AG08395 (cell line): ENCODE results near the gene PHOX2B.

Experiments used
- DNase-seq: peaks from one replicate; pipeline ENCODE4 v3.0.0; 2012; ENCODE audit warnings: mixed read lengths, low spot score

The PHOX2B gene

GRCh38 chr4:41748571-41749475, at the start of gene PHOX2B:
PHOX2B (minus strand) TSS chr4:41748725; CDS start chr4:41748610, 115 bp downstream.
- DNase-seq: no peak

DNA sequence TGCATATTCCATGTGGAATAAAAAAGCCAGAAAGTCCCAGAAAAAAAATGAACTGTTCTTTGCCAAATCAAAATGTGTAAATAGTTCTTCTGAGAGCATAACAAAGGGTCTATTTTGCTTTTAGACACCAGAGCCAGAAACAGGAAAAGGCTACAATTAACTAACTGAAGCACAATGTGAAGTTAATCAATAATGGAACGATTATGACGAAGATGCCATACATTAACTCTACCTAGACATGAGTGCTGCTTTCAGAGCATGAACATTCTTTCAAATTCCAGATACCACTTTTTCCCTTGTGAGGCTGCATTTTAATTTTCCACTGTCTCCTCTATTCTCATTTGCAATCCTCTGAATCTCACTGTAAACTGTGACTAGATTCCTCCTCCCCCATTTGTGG, 48.7 kb upstream of the PHOX2B start:
- DNase-seq: no peak

DNA sequence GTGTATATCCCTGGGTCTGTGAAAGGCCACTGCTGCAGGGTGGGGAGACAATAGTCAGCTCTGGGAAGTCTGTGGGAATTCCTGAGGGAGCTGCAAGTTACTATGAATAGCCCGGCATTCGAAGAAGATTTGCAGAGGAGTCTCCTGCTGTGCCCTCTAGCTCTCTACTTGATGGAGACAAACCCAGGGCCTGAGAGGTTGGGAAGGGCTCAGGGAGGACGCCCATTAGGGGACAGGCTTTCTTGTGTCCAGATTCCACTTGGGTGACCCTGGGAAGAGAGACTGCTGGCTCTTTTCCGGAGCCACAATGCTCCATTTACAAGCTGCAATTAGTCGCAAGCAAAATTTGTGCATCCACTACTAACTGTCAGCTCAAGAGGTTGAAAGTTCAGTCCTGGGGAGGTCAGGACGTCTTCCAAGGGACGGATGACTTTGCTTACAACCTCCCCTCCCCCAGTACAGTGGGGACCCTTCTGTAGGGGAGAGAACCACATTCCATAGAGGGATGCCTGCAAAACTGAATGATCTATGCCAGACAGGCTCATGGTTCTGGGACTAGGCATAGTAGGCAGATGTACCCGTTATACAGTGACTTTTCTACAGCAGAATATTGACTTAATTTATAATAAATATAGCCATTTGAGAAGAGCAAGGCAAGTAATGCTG, 48.2 kb upstream of the PHOX2B start:
- no peak for DNase-seq

- DNase-seq: no peak
Observed at GRCh38 chr4:41795796-41796385, 47.4 kb upstream of the PHOX2B start.

- DNase-seq: no peak
Observed at GRCh38 chr4:41792166-41792565, 43.6 kb upstream of the PHOX2B start.

- DNase-seq: no peak
Observed at GRCh38 chr4:41791557-41791956, 43.0 kb upstream of the PHOX2B start.

DNA sequence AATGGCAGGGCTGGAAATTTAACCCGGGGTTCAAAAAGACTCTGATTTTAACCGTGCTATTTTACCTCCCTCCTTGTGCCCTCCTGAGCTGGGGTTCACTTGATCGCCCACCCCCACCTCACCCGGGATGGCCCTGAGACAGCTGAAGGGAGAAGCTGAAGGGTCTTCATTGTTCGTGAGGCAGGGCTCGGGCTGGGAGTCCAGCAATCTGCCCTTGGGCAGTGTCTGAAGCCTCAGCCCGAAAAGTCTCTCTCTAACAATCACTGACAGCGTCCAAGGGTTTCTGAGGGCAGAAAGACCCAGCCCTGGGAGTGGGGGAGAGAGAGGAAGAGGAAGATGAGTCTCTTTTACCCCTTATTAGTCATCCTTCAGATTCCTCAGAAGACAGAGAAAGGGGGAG, 39.4 kb upstream of the PHOX2B start:
- no peak for DNase-seq

DNA sequence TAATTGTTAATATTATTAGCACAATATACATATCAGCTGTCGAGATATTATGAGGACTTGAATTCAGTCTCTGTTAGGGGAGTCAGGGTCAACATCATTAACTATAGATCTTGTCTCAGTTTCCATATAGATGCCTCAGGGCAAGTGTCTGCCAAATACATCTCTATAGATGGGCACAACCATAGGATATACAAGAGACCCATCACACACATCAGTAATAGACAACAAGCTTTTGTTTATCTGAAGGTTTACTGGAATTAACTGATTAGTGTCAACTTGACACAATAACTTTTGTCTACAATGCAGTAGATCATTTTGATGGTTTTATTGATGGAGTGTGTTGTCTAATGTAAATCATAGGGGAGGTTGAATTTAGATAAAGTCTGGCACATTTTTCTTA, 37.1 kb upstream of the PHOX2B start:
- DNase-seq: no peak

DNA sequence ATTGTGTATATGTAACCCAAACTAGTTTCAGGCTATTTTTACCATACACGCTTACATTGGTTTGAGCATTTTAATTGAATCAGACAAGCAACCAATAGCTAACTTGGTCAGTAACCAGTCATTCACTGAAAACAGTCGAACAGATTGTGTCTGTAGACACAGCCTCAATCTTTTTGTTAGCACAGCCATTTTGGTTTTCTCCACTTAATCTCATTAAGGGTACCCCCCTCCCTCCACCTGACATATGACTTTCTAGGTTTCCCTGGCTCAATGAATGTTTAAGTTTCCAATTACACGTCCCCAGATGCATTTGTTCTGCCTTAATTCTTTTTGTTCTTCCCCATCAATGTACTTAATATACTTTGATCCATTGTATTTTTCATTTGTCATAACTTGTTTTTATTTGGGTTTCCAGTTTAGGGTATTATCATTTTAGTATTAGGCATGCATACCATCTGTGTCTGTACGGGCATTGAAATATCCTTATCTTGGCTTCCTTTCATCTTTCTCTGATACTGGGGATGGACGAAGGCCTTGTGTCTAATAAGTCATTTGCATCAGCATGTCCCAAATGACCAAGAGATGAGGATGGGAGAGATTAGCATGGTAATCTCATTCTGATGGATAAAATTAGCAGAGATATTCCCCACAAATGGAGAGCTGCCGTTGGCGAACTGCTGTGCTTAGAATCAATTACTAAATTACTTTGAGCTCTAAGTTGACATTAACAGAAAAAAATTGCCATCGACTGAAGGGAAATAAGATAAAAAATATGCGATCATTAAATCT, 35.9 kb upstream of the PHOX2B start:
- DNase-seq: no peak

GRCh38 chr4:41776466-41776865, 27.9 kb upstream of the PHOX2B start:
- DNase-seq: no peak

DNA sequence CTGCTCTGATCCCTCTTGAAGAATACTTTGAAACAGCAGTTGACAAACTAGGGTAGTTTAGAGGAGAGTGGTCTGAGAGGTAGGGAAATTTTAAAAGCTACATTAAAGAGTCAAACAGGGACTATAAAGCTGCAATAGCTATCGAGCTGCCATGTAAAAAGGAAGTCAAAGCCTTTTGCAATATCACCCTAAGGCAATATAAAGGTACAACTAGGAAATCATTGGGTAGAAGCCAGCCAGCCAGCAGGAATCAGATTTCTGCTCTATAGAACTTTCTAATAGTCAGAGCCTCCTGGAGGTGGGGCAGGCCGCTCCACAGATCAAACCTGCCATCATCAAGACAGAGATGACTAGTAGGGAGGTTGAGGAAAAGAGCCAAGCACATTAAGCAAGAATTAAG, 15.2 kb upstream of the PHOX2B start:
- no peak for DNase-seq

DNA sequence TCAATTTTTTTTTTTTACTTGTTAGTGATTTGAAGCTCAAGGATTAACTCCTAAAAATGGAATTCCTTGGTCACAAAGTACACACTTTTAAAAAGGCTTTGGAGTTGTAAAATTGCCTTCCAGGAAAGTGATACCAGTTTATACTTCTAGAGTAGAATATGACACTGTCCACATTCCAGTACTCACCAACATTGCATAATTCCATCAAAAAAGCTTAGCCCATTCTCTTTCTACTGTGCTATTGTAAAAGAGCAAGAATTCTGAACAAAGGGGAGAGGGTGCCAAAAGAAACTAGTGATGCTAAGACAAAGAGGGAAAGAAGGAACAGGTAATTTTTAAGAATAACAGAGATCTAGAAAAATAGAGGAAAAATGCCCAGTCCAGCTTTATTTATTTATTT, 10.4 kb upstream of the PHOX2B start:
- DNase-seq: no peak

DNA sequence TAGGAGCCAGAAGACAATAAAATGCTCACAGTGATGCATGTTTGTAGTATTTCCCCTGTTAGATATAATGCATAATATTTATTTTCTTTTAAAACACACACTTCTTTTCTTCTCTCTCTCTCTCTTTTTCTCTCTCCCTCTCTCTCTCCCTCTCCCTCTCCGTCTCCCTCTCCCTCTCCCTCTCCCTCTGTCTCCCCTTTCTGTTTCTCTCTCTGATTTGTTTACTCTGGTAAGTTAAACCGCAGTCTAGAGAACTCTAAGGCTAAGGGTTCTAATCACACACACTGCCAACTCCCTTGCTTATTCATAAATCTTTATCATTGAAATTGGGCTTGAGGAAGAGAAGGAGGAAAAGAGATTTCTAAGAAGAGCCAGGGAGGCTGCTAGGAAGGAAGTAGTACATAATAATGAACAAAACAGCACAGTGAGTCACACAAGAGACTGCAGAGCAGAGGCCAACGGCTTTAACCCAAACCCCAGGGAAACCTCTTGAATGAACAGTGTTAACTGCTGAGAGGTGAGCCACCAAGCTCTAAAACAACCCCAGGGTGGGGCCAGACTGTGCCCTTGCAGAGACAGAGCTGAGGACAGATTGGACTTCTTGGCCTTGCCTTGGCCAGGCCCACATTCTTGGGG, 9.1 kb upstream of the PHOX2B start:
- no peak for DNase-seq

DNA sequence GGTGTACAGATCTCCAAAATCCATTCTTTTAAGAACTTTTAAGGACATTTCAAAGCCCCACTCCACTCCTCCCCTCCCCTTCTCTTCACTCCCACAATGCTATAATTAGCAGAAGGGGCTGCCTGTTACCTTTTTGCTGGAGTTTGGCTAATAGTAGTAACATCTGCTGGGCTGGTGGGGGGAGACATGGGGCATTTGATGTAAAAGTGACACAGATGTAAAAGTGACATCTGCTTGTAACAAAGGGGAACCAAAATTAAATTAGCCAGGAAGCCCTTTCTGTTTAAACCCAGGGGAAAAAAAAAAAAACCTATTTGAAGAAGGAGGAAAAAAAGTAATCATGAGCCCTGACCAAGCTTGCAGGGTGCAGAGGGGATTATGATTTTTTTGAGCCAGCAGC, 5.4 kb upstream of the PHOX2B start:
- no peak for DNase-seq

DNA sequence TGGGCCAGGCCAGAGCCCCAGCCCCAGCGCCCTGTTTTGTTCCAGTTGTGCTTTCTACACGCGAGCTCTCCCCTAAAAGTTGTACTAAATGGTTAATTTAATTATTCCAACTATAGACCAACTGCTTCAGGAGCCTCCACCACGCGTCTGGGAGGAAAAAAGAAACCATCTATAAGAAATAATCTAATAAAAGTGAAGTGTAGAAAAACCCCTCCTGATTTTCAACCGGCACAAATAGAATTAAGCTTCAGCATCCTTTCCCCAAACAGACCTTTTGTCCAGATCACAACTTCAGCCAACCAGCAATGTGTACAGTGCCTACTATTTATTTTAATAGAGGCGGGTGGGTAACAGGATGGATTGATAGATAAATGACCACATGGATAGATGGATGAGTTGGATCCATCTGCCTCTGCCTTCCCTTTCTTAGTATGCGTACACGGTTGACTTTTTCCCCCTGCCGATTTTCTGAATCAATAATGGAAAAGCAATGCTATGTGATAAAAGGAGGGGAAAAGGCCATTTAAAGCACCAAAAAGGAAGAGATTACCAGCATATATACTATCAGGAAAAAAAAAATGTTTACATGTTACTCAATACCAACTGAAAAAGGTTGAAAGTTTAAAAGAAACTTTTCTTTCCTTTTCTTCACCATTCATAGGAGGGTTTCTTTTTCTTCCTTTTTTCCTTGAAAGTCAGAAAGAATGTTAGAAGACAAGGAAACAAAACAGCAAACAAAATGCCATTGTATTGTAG, 3.7 kb upstream of the PHOX2B start:
- DNase-seq: no peak

GRCh38 chr4:41751449-41752061, 3.0 kb upstream of the PHOX2B start:
- no peak for DNase-seq

DNA sequence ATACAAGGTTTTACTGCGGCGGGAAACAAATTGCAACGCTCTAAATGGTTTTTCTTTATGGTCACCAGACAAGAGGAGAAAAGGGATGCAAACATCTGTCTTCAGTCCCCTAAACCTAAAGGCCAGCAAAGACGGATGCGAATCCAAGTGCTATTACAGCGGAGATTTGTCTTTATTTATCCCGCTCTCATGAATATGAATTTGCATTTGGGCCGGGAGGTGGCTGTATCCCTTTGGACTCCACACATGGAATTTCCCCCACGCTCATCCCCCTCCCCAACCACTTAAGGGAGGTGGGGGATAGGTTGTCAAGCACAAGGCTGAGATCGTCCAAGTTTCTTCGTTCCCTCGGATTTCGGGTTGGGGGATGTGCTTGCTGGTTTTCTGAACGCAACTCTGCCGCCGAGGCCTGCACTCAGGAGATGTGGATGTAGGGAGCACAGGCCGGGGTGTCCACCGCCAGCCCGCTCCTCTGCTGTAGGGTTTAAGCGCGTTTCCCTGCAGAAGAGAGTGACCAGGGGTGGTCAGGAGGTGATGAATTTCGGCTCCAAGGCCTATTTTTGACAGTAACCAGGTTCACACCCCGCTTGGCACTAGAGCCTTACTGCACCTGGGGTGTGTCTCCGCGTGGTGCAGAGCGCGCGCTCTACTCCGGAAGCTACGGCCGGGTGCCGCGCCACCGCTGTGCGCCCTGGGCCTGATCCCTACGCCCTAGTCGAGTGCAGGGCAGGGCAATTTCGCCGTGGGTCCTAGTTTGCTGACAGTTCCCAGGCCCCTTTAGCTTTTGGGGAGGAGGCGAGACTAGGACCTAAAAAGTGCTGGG, 2.3 kb upstream of the PHOX2B start:
- no peak for DNase-seq

DNA sequence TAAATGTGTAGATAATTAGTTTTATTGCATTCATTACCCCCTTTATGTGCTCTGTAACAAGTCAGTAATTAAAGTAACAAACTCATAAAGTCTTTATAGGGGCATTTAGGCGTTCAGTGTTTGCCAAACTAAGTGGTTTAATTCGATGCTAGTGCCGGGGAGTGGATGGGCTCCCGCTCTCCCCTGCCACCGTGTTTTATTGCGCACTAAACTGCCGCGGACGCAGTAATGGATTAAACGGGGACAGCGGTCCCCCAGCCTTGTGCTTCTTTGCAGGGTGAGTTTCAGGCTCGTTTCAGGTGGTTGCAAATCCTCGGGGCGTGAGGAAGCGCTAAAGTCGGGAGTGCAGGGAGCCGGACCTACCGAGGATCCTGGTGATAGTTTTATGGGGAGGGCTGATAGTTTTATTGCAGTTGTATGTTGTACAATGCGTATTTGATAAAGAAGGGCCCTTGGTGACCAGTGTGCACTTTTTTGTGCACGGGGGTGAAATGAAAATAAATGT, 1.6 kb upstream of the PHOX2B start:
- DNase-seq: no peak

GRCh38 chr4:41749631-41750039, 1.1 kb upstream of the PHOX2B start:
- no peak for DNase-seq
